Neural progenitor cell (in vitro differentiated cells): ENCODE results near the gene SEC14L3.

Experiments used
- EZH2 ChIP-seq: fragments of 200-600 bp; sonication (generic); IDR thresholded peaks from 2 replicates; pipeline ENCODE4 v1.6.1; 2017; ENCODE audit warnings: antibody characterized with exemption, mild to moderate bottlenecking, moderate library complexity
- TF ChIP-seq, protein P1 (sequence below): fragments of 200-600 bp; sonication (generic); IDR thresholded peaks from 2 replicates; pipeline ENCODE4 v1.5.1; 2017; ENCODE audit warnings: antibody characterized with exemption, mild to moderate bottlenecking

DNA sequence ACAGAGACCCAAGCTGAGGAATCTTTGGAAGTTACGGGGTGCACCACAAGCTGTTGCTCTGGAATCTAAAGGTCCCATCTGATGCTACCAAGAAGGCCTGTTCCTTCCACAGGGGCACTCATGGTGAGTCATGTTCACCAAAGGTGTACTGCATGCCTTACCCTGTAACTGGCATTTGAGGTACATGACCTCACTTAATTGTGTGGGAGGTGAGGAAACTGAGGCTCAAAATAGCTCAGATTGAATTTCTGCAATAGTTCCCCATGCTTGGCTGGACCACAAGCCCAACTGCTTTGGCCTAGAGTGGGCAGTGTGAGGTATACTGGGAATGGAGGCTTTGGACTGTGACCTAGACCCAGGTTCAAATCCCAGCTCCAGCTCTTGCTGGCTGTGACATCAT is 38.0 kb downstream of the SEC14L3 start:
- TF ChIP-seq, protein P1, sequence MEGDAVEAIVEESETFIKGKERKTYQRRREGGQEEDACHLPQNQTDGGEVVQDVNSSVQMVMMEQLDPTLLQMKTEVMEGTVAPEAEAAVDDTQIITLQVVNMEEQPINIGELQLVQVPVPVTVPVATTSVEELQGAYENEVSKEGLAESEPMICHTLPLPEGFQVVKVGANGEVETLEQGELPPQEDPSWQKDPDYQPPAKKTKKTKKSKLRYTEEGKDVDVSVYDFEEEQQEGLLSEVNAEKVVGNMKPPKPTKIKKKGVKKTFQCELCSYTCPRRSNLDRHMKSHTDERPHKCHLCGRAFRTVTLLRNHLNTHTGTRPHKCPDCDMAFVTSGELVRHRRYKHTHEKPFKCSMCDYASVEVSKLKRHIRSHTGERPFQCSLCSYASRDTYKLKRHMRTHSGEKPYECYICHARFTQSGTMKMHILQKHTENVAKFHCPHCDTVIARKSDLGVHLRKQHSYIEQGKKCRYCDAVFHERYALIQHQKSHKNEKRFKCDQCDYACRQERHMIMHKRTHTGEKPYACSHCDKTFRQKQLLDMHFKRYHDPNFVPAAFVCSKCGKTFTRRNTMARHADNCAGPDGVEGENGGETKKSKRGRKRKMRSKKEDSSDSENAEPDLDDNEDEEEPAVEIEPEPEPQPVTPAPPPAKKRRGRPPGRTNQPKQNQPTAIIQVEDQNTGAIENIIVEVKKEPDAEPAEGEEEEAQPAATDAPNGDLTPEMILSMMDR, result no peak
- TF ChIP-seq EZH2, result no peak
